Dermis blood vessel endothelial cell (primary cell): Measurements from ENCODE around the gene LIAS. TPM values are rescaled to one million over a fixed set of nuclear protein-coding genes. Genes with fewer than 3 reads are reported as not detected.
"Not testable (repeated sequence)": the region's sequence is repeated elsewhere in the genome, so short reads cannot be mapped to it uniquely, and the experiment has no call there.

Experiments
- DNase-seq: peaks from one replicate; pipeline ENCODE4 v3.0.0; 2010
- total RNA-seq: library from RNA; depleted of rRNA; stranded (reverse); fragments of >200 nt; gene quantifications from 2 replicates; pipeline ENCODE4 v1.2.3, GENCODE V29; 2014

LIAS gene
- total RNA-seq, 1 donor from 2014 or later = 8.5 TPM

DNA sequence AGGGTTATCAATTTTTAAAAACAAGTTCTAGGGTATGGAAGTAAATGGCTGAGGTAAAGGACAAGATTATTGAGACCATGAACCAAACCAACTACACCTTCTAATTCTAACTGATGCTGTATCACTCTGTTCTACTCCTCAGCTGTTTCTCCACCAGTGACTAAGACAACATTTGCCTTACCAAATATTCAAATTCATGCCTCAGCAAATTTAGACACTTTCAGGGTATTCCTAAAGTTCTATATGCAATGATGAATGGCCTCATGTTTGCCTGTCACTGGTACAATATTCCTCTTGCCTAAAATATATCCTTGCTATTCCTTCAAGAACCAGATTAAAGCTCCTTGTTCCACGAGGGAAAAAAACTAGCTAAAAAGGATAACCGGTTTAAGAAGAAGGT, 5.1 kb upstream of the LIAS start:
- DNase-seq = no peak

- no peak for DNase-seq
These were observed 3.4 kb upstream of the LIAS start for GRCh38 chr4:39455486-39455885.

DNA sequence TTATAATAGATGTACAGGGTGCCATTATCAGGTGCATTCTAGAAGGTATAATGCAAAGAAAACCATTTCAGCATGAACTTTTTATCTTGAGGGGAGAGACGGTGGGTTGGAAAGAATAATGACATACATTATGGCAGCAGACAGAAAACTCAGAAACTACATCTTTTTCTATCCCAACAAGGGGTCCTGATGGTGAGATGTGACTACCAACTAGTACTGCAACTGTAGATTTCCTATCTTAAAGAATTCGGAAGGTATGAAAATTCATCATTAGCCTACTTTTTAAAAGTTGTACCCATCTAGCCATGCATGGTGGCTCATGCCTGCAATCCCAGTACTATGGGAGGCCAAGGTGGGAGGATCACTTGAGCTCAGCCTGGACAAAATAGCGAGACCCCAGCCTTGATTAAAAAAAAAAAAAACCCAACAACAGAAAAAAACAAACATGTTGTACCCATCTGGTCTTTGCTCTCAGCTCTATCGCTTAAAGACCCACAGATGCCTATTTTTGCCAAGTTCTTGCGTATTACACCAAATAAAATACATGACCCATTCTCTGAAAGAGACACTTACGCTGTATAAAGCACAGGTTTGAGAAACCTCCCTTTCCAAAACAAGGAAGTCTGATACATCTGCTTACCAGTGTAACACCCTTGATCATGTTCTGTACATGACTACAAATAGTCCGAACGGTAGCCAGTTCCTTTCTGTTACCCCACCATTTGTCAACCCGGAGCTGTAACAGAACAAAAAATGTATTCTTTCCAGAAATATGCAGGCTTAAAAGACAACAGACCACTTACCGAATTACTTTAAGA, 1.7 kb upstream of the LIAS start:
- DNase-seq = no peak

GRCh38 chr4:39458161-39458504, 723 bp upstream of the LIAS start:
- DNase-seq = not testable (repeated sequence)

- peak; percentile 87 for DNase-seq
These were observed 6.1 kb downstream of the LIAS start for GRCh38 chr4:39464886-39465501.

GRCh38 chr4:39466747-39467146, 7.9 kb downstream of the LIAS start:
- DNase-seq = no peak

DNA sequence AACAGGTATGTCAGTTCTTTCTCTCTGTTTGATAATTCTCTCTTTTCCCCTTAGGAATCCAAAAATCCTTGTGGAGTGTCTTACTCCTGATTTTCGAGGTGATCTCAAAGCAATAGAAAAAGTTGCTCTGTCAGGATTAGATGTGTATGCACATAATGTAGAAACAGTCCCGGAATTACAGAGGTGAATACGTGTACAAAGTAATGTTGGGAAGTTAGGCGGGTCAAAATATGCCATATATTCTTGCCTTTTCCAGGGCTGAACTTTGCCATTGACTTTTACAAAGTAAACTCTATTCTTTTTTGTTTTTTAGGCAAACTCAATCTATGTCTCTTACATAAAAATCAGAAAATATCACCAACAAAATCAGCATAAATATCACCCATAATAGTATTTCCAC, 8.6 kb downstream of the LIAS start:
- DNase-seq = no peak

DNA sequence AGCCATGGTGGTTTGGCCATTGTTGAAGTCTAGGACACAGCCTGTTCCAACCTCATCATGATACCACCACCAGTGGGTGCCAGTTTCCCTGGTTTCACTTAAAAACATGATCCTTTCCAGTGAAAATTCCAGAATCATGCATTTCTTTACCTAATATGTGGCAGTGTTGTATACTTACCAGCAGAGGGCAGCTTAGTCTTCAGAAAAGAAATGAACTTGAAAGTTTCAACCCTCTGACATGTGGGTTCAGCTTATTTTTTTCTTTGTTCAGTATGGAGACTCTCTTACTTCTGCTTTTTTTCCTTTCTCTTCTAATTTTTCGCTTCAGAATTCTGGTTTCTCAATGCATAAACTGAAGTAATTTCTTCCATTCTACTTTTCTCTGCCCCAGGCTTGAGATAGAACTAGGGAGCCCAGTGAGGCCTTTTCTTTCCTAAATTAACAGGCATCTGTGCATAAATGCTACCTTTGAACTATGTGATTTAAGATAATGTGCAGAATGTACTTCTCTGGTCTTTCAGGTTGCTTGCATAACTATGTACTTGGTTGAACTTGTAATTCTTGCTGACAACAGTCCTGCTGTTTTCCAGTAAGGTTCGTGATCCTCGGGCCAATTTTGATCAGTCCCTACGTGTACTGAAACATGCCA, 10.7 kb downstream of the LIAS start:
- DNase-seq = peak; percentile 91

DNA sequence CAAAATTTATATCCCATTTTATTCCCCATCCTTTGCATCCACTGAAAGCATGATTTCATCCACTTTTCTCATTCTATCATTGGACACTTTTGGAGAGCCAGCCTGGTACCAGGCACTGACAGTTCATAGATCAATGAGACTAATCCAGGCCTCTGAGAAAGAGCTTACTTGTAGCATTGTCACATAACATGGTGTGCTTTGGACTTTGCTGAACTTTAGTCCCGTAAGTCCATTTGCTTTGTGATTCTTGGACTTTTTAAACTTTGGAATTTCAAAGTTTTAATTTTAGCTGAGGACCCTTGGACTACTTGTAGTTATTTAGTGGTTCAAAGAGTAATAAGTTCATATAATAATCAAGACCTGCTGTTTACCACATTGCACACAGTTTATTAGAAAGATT, 11.5 kb downstream of the LIAS start:
- no peak for DNase-seq

DNA sequence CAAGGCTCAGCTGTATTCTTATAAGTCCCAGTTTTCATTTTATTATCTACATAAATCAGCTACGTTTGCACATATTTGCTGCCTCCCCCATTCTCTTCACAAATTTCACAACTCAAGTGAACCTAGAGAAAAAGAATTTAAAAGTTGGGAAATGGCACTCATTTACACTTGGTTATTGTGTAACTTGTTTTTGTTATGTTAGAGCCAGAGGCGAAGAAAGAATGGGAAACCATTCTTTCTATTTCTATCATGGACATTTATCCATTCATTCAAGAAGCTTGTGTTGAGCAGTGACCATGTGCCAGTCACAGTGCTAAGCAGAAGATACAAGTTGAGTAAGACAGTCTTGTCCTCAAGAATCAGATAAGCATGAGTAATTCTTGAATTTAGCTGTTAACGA, 13.5 kb downstream of the LIAS start:
- DNase-seq = no peak

DNA sequence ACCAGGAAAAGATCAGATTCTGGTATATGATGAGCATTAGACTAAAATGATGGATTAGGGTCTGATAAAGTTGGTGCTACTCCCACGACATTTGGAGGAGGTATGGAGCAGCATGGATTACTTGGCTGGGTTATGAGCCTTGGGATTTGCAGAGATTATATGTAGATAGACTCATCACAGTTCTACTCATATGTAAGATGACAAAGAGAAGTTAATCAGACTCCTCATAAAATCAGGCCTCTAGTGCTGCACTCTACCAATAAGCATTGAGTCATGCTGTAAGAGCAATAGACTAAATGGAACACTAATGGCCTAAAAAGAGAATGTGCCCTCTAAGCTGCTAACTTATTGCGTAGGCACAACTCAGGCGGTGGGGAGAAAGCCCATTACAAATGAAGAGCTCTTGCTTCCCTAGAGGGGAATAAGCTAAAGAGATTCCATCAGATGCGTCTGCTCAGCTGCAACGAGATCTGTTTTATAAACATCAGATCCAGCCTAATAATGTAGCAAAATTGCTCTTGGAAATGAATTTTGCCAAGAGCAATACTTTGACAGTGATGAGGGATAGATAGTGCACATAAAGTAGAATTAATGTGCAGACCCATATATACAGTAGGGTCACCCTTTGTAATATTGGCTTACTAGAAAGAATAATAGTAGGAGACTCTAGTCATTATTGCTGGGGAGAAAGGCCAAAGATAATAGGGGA, 17.5 kb downstream of the LIAS start:
- DNase-seq = no peak

- DNase-seq = no peak
These were observed 21.4 kb downstream of the LIAS start for GRCh38 chr4:39480251-39480650.

DNA sequence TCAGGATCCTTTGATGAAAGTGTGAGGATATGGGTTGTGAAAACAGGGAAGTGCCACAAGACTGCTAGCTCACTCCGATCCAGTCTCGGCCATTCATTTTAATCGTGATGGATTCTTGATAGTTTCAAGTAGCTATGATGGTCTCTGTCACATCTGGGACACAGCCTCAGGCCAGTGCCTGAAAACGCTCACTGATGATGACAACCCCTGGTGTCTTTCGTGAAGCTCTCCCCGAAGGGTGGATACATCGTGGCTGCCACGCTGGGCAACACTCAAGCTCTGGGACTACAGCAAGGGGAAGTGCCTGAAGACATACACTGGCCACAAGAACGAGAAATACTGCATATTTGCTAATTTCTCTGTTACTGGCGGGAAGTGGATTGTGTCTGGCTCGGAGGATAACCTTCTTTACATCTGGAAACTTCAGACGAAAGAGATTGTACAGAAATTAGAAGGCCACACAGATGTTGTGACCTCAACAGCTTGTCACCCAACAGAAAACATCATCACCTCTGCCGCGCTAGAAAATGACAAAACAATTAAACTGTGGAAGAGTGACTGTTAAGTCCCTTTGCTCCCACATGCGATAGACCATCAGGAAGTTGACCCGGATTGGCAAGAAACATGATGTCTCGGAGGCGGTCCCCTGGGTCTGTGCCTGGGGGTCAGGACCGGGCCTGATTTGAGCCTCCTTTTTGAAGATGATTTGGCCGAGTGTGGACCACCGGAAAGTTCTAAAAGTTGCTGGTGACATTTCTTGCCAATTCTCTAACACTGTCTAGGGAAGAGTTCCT, 22.2 kb downstream of the LIAS start:
- DNase-seq = no peak

GRCh38 chr4:39484582-39485272, 25.9 kb downstream of the LIAS start:
- no peak for DNase-seq

DNA sequence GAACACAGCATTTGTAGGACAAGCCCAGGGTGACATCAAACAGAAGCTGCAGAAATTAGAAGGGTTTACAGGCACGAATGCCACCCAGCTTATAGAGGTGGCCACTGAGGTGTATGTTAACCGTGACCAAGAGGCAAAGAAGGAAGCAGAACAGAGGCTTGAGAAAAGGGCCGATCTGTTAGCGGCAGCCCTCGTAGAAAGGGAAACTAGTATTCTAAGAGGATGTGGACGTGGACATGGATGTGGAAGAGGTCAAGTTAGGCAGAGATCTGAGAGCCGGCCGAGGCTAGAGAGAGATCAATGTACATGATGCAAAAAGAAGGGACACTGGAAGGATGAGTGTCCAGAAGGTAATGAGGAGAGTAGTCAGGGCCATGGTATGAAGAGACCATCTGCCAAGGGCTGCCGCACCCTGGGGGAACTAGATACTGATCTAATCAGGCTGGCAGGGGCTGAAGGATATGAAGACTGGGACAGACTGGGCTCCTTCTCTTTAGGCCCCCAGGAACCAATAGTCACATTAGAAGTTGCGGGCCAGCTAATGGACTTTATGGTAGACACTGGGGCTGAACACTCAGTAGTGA, 27.5 kb downstream of the LIAS start:
- DNase-seq = no peak

DNA sequence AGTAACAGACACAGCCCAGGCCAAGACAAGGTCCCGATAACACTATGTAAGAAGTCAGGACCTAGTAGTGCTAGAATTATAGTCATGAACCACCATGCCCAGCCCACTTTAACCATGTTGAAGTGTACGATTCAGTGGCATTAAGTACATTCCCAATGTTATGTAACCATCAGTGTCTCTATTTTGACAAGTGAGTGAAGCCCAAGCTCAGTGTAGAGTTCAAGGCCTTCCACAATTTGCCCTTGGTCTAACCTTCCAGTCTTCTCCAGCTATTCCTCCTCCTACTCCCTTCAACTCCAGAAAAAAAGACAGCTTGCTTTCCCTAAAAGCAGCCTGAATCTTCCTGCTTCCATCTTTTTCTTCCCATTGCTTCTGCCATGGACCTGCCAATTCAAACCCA, 31.5 kb downstream of the LIAS start:
- DNase-seq = no peak

- no peak for DNase-seq
These were observed 35.5 kb downstream of the LIAS start for GRCh38 chr4:39494354-39494753.

DNA sequence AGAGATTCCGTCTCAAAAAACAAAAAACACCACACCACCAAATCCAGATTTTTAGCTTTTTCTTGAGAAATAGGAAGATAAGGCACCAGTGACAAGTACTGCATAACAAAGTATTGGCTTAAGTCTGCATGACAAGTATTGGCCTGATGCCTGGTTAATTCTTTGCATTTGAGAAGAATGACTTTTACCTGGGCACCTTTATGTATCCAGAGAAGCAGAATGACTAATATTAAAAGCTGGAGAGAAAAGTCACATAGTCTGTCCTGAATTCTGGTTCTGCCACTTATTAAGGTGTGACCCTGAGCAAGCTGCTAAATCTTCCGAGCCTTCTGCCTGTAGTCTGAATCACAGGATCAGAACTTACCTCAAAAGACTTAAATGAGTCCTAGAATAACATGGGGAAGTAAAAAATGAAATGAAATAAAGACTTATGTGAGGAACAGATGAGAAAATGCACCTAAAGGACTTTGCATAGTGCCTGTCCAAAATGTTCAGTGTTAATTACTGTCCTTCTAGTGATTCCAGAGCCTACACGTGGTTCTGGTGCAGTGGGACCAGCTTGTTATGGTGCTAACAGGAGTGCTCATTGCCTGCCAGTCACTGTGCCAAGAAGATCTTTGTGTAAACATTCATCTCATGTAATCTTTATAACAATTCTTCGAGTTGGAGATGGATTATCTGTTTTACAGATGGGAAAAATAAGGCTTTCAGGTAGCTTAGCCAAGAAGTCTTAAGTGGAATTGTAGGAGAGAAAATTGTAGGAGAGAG, 36.8 kb downstream of the LIAS start:
- DNase-seq = no peak

DNA sequence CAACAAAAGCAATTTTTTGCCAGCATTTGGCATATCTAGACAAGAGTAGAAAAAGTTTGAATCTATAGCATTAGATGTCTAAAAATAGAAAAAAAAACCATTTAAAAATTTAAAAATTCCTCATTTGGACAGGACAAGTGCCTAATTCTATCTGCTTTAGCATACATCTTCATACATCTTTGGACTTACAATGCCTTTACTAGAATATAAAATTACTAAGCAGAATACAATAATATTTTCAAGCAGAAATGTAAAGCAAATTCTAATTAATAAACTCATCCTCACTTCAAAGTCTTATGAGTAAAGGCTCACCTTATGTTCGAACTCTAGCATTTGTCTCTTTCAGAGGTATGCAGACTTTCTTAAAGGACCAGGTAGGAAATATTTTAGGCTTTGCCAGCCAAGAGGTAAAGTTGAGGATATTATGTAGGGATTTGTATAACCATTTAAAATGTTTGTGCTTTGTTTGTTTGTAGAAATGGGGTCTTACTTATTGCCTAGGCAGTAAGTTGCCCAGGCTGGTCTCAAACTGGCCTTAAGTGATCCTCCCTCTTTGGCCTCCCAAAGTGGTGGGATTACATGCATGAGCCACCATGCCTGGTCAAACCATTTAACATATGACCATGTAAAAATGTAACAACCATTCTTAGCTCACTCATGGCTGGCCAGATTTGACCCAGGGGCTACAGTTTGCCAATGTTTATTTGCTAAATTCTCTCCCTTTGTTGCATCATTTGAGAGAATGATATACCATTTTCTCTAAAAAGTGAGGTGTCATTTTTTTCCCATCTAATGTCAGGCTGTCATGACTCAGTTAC, 39.3 kb downstream of the LIAS start:
- no peak for DNase-seq

GRCh38 chr4:39498727-39499020, 39.8 kb downstream of the LIAS start:
- DNase-seq = no peak
